GM12878 (cell line): Measurements from ENCODE around the gene KIF14. TPM values are rescaled to one million over a fixed set of nuclear protein-coding genes. Genes with fewer than 3 reads are reported as not detected.

ENCODE experiments used
- ATAC-seq: fragments of 200-7000 bp; cut with Tn5 transposase; 3 replicates; pipeline ENCODE4 v1.9.1; 2020; ENCODE audit warnings: mild to moderate bottlenecking, moderate library complexity
- BruUV-seq: library from RNA; stranded (reverse); fragments of 400-500 nt; replicated peaks from 2 replicates; lab custom pipeline; 2021; lab: Mats Ljungman, UMichigan
- CTCF ChIA-PET: fragments of 300-600 bp; sonication (Branson Sonifier 250); formaldehyde crosslinking; extraction: SDS; loops from one replicate; lab custom pipeline; 2021; ENCODE audit warnings: inconsistent platforms; lab: Yijun Ruan, JAX
- POLR2A ChIA-PET: fragments of 350-600 bp; formaldehyde crosslinking; extraction: SDS; loops from one replicate; lab custom pipeline; 2021; ENCODE audit warnings: inconsistent platforms; lab: Charles Lee
- RAD21 ChIA-PET: fragments of 300-600 bp; sonication (Branson Sonifier 250); formaldehyde crosslinking; loops from one replicate; lab custom pipeline; 2023; ENCODE audit warnings: antibody characterized with exemption; ENCODE audit not compliant: unreplicated experiment; lab: Charles Lee
- SMC1A ChIA-PET: fragments of 300-600 bp; sonication (Branson Sonifier 250); formaldehyde crosslinking; loops from one replicate; lab custom pipeline; 2023; ENCODE audit not compliant: unreplicated experiment, uncharacterized antibody; lab: Charles Lee
- DNase-seq: peaks from one replicate; pipeline ENCODE4 v3.0.0-alpha.2; 2011; ENCODE audit warnings: low read depth, low spot score
- FAIRE-seq: peaks from 3 replicates; lab custom pipeline; 2011; peaks lifted over from hg19 to GRCh38; lab: Jason Lieb, UNC
- H2AFZ ChIP-seq: 2 replicates; pipeline ENCODE4 v1.6.0; 2011; ENCODE audit warnings: low read depth, low read length, control low read depth; ENCODE audit not compliant: control insufficient read depth
- H3K27ac ChIP-seq: 2 replicates; pipeline ENCODE4 v1.5.1; 2011; ENCODE audit warnings: control low read depth; ENCODE audit not compliant: control insufficient read depth, insufficient read depth
- H3K27me3 ChIP-seq, 2 experiments: replicated peaks in 1 of 2; 2 replicates each; pipeline versions ENCODE4 v1.6.0 to v1.6.1; 2011; ENCODE audit warnings: low read length in 1 of 2; ENCODE audit not compliant: control insufficient read depth in 2 of 2, insufficient read depth in 2 of 2
- H3K36me3 ChIP-seq, 2 experiments: 2 replicates each; pipeline ENCODE4 v1.5.1; 2011; ENCODE audit warnings: low read length in 1 of 2; ENCODE audit not compliant: control insufficient read depth in 2 of 2, insufficient read depth in 2 of 2
- H3K4me1 ChIP-seq: 2 replicates; pipeline ENCODE4 v1.6.1; 2011; ENCODE audit warnings: mild to moderate bottlenecking, low read length, moderate library complexity, mixed read lengths; ENCODE audit not compliant: control insufficient read depth, insufficient read depth
- H3K4me2 ChIP-seq: 2 replicates; pipeline ENCODE4 v1.6.0; 2011; ENCODE audit warnings: control low read depth; ENCODE audit not compliant: control insufficient read depth, insufficient read depth
- H3K4me3 ChIP-seq: fragments of 200-600 bp; sonication (generic); 2 replicates; pipeline ENCODE4 v1.5.1; 2016
- H3K79me2 ChIP-seq: 2 replicates; pipeline ENCODE4 v1.6.0; 2011; ENCODE audit warnings: low read length; ENCODE audit not compliant: control insufficient read depth, insufficient read depth
- H3K9ac ChIP-seq: 2 replicates; pipeline ENCODE4 v1.8.0; 2011; ENCODE audit warnings: low read length, control low read depth, mixed read lengths; ENCODE audit not compliant: control insufficient read depth, insufficient read depth
- H3K9me3 ChIP-seq: replicated peaks from 3 replicates; pipeline ENCODE4 v1.5.1; 2011; ENCODE audit warnings: mild to moderate bottlenecking, low read length; ENCODE audit not compliant: control insufficient read depth, insufficient read depth
- H4K20me1 ChIP-seq: 2 replicates; pipeline ENCODE4 v1.6.0; 2011; ENCODE audit not compliant: control insufficient read depth, insufficient read depth
- CEBPZ ChIP-seq: fragments of 150-350 bp; IDR thresholded peaks from 2 replicates; pipeline ENCODE4 v1.6.1; 2016; ENCODE audit warnings: low read depth, low read length
- EED ChIP-seq: sonication (generic); IDR thresholded peaks from 2 replicates; pipeline ENCODE4 v1.6.1; 2016; ENCODE audit warnings: antibody characterized with exemption, low read depth
- FOS ChIP-seq: IDR thresholded peaks from 3 replicates; pipeline ENCODE4 v1.6.1; 2011; ENCODE audit warnings: borderline replicate concordance; ENCODE audit not compliant: insufficient read length; ENCODE audit errors: extremely low read depth
- GABPA ChIP-seq: IDR thresholded peaks from 2 replicates; pipeline ENCODE4 v1.6.1; 2014; ENCODE audit warnings: antibody characterized with exemption, low read depth, mild to moderate bottlenecking, inconsistent platforms
- HCFC1 ChIP-seq: fragments of 150-350 bp; IDR thresholded peaks from 2 replicates; pipeline ENCODE4 v1.6.1; 2014; ENCODE audit warnings: low read length
- MTA2 ChIP-seq: fragments of 450-650 bp; IDR thresholded peaks from 2 replicates; pipeline ENCODE4 v1.6.1; 2016; ENCODE audit warnings: low read depth, mild to moderate bottlenecking, moderate library complexity
- NFIC ChIP-seq: IDR thresholded peaks from 2 replicates; pipeline ENCODE4 v1.6.1; 2012; ENCODE audit warnings: low read depth, mild to moderate bottlenecking, inconsistent platforms, low read length, moderate library complexity
- TCF3 ChIP-seq: IDR thresholded peaks from 2 replicates; pipeline ENCODE4 v1.6.1; 2012; ENCODE audit warnings: low read depth, mild to moderate bottlenecking, low read length, borderline replicate concordance; ENCODE audit not compliant: insufficient read depth
- ZBTB33 ChIP-seq: fragments of 450-650 bp; IDR thresholded peaks from 2 replicates; pipeline ENCODE4 v1.6.1; 2017; ENCODE audit warnings: mild to moderate bottlenecking
- ZNF24 ChIP-seq: fragments of 450-650 bp; IDR thresholded peaks from 2 replicates; pipeline ENCODE4 v1.6.1; 2017; ENCODE audit warnings: antibody characterized with exemption, mild to moderate bottlenecking
- WGBS: methylation state at CpG from one replicate; pipeline ENCODE4 v1.1.6; 2016; ENCODE audit warnings: low lambda C conversion rate; ENCODE audit not compliant: insufficient replicate concordance, insufficient coverage; ENCODE audit errors: missing lambda C conversion rate; 5-methylcytosine and 5-hydroxymethylcytosine counted together
- in situ Hi-C: fragments of 300-500 bp; cut with MboI; formaldehyde crosslinking; loops from 9 replicates; pipeline ENCODE4 v1.14.3; 2018; ENCODE audit warnings: mixed read lengths
- intact Hi-C: fragments of 100-400 bp; cut with micrococcal nuclease; formaldehyde crosslinking; loops from one replicate; pipeline ENCODE4 v1.14.2; 2022; ENCODE audit not compliant: unreplicated experiment
- polyA plus RNA-seq, 11 experiments: library from polyadenylated mRNA; depleted of rRNA in 4 of 11; unstranded in 6 of 11; stranded (reverse) in 5 of 11; fragments of >200 nt; fragmentation: Nextera tagmentation in 4 of 11; fragmentation: Illumina TruSeq in 1 of 11; extraction: Ambion mirVana in 4 of 11; extraction: Trizol in 1 of 11; gene quantifications; 1 replicate in 1 of 11; 2 replicates in 10 of 11; pipeline versions ENCODE4 v1.2.1 to v1.2.3, GENCODE V29; 2011 to 2016; ENCODE audit warnings: inconsistent platforms in 2 of 11, missing spikeins in 2 of 11, low read depth in 1 of 11
- total RNA-seq, 4 experiments: library from RNA; depleted of rRNA in 3 of 4; stranded (reverse); fragments of >200 nt in 3 of 4; fragmentation: Illumina TruSeq in 1 of 4; extraction: Trizol in 1 of 4; gene quantifications; 2 replicates each; pipeline versions ENCODE4 v1.2.1 to v1.2.3, GENCODE V29; 2013 to 2021

The KIF14 gene
- total and polyA plus RNA-seq, 10 of the 15 experiments (the other 5 are each of a cell fraction or from before 2014, with no cell fraction given), result 6.8 to 25.5 (median 14.4) TPM

GRCh38 chr1:200602632-200603031 lies 17.9 kb downstream of the KIF14 start:
- FAIRE-seq, result no peak
- 96% methylated on average over 1 of the region's 1 CpG for WGBS
- in situ Hi-C loops, result no loop called here
- TF ChIP-seq FOS (no peak), EED (no peak), ZNF24 (no peak), GABPA (no peak), HCFC1 (no peak), NFIC (no peak), TCF3 (no peak), MTA2 (no peak), ZBTB33 (no peak), CEBPZ (no peak)
- TF ChIP-seq, all 136 proteins: peak for 0
- H2AFZ ChIP-seq, result no peak overlapping the region
- no peaks in the 10 kb centered on the region for H4K20me1 ChIP-seq
- H3K9ac ChIP-seq, result no peak overlapping the region
- DNase-seq (no peak), ATAC-seq (no peak)
- intact Hi-C loops, result no loop called here
- no peaks in the 10 kb centered on the region for H3K36me3 ChIP-seq
- H3K27me3 ChIP-seq, result no peaks in the 10 kb centered on the region
- BruUV-seq, result no TSS peak
- SMC1A ChIA-PET, result no interaction called here
- no peaks in the 10 kb centered on the region for H3K79me2 ChIP-seq
- H3K4me1 ChIP-seq, result no peaks in the 10 kb centered on the region
- POLR2A ChIA-PET, result interaction anchor here (1.5 kb wide), 1 partner anchor 8 kb away, joined by 3 read pairs; no protein-coding TSS in a partner anchor
- H3K9me3 ChIP-seq, result no peaks in the 10 kb centered on the region
- CTCF ChIA-PET, result interaction anchor here (0.6 kb wide), 1 partner anchor 370 kb away, joined by 3 read pairs; no protein-coding TSS in a partner anchor
- RAD21 ChIA-PET, result no interaction called here
- no peak overlapping the region for H3K27ac ChIP-seq
- no peak overlapping the region for H3K4me3 ChIP-seq
- no peak overlapping the region for H3K4me2 ChIP-seq
